ENCODE data around the gene SDC4. TPM values are rescaled to one million over a fixed set of nuclear protein-coding genes. Genes with fewer than 3 reads are reported as not detected.

Gene SDC4
- total RNA-seq, 4 donors from 2014 or later, result 50.4 to 168 (median 97.8) TPM

GRCh38 chr20:45391559-45391958 is 43.3 kb upstream of the SDC4 start:
- TF ChIP-seq CTCF (IDR thresholded peaks at IDR 0.05 in 4 of 5, conservative IDR thresholded peaks at IDR 0.05 in 1 of 5) (no peak), POLR2A (IDR thresholded peaks at IDR 0.05) (no peak)
- Histone ChIP-seq H3K27me3 (no peaks in the 10 kb centered on the region), H3K4me1 (no peaks in the 10 kb centered on the region), H3K4me3 (no peak overlapping the region), H3K9me3 (no peaks in the 10 kb centered on the region), H3K36me3 (no peaks in the 10 kb centered on the region), H3K27ac (no peak overlapping the region)
- in situ Hi-C loops (cut with MboI; ENCODE audit: low sequenced_read_pairs in 4 of 4), result no loop called here
- DNase-seq, result no peak
- ATAC-seq, result no peak
- intact Hi-C loops (cut with DNase I; ENCODE audit: low total_unique reads), result no loop called here

- no peak for TF ChIP-seq CTCF (IDR thresholded peaks at IDR 0.05 in 4 of 5, conservative IDR thresholded peaks at IDR 0.05 in 1 of 5)
- Histone ChIP-seq H3K27ac (no peak overlapping the region), H3K27me3 (no peaks in the 10 kb centered on the region), H3K36me3 (no peaks in the 10 kb centered on the region), H3K9me3 (no peaks in the 10 kb centered on the region), H3K4me3 (no peak overlapping the region), H3K4me1 (no peaks in the 10 kb centered on the region)
- intact Hi-C loops (cut with DNase I; ENCODE audit: low total_unique reads), result no loop called here
- in situ Hi-C loops (cut with MboI; ENCODE audit: low sequenced_read_pairs in 4 of 4), result no loop called here
- no peak for DNase-seq
- no peak for ATAC-seq
These were observed 42.7 kb upstream of the SDC4 start for GRCh38 chr20:45390931-45391330.

GRCh38 chr20:45387274-45387673 is 39.0 kb upstream of the SDC4 start:
- in situ Hi-C loops (cut with MboI; ENCODE audit: low sequenced_read_pairs in 4 of 4), result no loop called here
- DNase-seq, result no peak
- H3K4me3 ChIP-seq, result no peak overlapping the region

GRCh38 chr20:45378191-45378590 is 30.0 kb upstream of the SDC4 start, which contains the start of gene TP53TG5:
Gene TP53TG5 (minus strand): TSS chr20:45378325. CDS start chr20:45378236, 89 bp downstream.
- DNase-seq (no peak), ATAC-seq (no peak)
- no peaks in the 10 kb centered on the region for H3K9me3 ChIP-seq
- intact Hi-C loops (cut with DNase I; ENCODE audit: low total_unique reads), result no loop called here
- H3K27me3 ChIP-seq, result no peaks in the 10 kb centered on the region
- no peak for TF ChIP-seq CTCF (IDR thresholded peaks at IDR 0.05 in 4 of 5, conservative IDR thresholded peaks at IDR 0.05 in 1 of 5)
- no peak for TF ChIP-seq POLR2A (IDR thresholded peaks at IDR 0.05)
- H3K4me3 ChIP-seq, result no peak within 1 kb of the TSS
- no peak within 1 kb of the TSS for H3K27ac ChIP-seq
- H3K36me3 ChIP-seq, result no peaks in the 10 kb centered on the region
- in situ Hi-C loops (cut with MboI; ENCODE audit: low sequenced_read_pairs in 4 of 4), result loop anchor here in 2 of 4 donors (10.0 kb wide), 2 partner anchors 57 to 63 kb away; no protein-coding TSS in a partner anchor
- H3K4me1 ChIP-seq, result peaks cover 3% of the 10 kb centered on the region in 2 donors

More at GRCh38 chr20:45387274-45387673, 39.0 kb upstream of the SDC4 start:
- Histone ChIP-seq H3K4me1 (no peaks in the 10 kb centered on the region), H3K27me3 (no peaks in the 10 kb centered on the region), H3K27ac (no peak overlapping the region), H3K9me3 (no peaks in the 10 kb centered on the region), H3K36me3 (no peaks in the 10 kb centered on the region)
- ATAC-seq, result no peak
- intact Hi-C loops (cut with DNase I; ENCODE audit: low total_unique reads), result no loop called here
- no peak for TF ChIP-seq POLR2A (IDR thresholded peaks at IDR 0.05)
- TF ChIP-seq CTCF (IDR thresholded peaks at IDR 0.05 in 4 of 5, conservative IDR thresholded peaks at IDR 0.05 in 1 of 5), result no peak

- DNase-seq (no peak), ATAC-seq (no peak)
- no peak overlapping the region for H3K27ac ChIP-seq
- TF ChIP-seq CTCF (IDR thresholded peaks at IDR 0.05 in 4 of 5, conservative IDR thresholded peaks at IDR 0.05 in 1 of 5), result no peak
- TF ChIP-seq POLR2A (IDR thresholded peaks at IDR 0.05), result no peak
- no peaks in the 10 kb centered on the region for H3K36me3 ChIP-seq
- H3K4me3 ChIP-seq, result no peak overlapping the region
- no peaks in the 10 kb centered on the region for H3K9me3 ChIP-seq
- intact Hi-C loops (cut with DNase I; ENCODE audit: low total_unique reads), result no loop called here
- H3K4me1 ChIP-seq, result peaks cover 6 to 10% of the 10 kb centered on the region in 2 donors
- no peaks in the 10 kb centered on the region for H3K27me3 ChIP-seq
- in situ Hi-C loops (cut with MboI; ENCODE audit: low sequenced_read_pairs in 4 of 4), result loop anchor here in 2 of 4 donors (10.0 kb wide), 2 partner anchors 58 to 62 kb away; no protein-coding TSS in a partner anchor
These were observed 29.0 kb upstream of the SDC4 start for GRCh38 chr20:45377269-45377668.
